ENCODE data around the gene C8A. TPM values are rescaled to one million over a fixed set of nuclear protein-coding genes. Genes with fewer than 3 reads are reported as not detected.

C8A gene
- polyA plus RNA-seq, 1 experiment = not detected

DNA sequence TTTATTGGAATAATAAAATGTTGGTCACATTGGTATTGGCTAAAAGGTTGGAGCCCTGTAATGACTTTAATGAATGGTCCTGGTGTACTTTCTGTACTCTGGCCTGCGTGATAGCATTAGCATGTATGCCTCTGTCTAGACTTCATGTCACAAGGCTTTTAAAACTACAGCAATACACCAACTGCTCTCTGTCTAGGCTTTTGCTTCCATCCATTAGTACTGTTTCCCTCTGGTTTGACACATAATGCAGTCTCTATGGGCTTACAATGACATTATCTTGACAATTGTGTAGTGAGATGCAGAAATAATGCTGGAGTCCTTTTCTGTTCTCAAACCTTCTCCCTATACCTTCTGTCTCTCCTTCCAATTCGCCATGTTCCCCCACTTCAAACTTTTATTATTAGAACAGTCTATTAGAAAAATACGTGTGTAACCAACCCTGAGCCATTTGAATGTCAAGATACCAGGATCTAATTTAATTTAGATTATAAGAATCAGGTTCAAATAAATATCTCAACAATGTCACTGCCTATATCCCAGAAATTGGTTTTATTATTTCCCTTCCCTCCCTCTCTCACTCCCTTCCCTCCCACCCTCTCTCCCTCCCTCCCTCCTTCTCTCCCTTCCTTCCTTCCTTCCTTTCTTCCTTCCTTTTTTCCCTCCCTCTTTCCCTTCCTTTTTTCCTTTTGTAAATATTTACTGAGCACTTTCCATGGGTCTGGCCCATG lies 8.8 kb downstream of the C8A start:
- POLR2A ChIA-PET = no interaction called here
- Histone ChIP-seq H3K4me3 (ENCODE audit: low read depth, low read length) (no peak overlapping the region), H3K27ac (ENCODE audit: low read depth, low read length) (no peak overlapping the region), H3K9me3 (ENCODE audit: control insufficient read depth, insufficient read depth, low read length) (no peaks in the 10 kb centered on the region), H3K27me3 (ENCODE audit: control insufficient read depth, insufficient read depth, low read length) (no peaks in the 10 kb centered on the region)
- CTCF ChIA-PET = no interaction called here
- DNase-seq (ENCODE audit: low read depth, low spot score) = no peak
- TF ChIP-seq, protein P1, sequence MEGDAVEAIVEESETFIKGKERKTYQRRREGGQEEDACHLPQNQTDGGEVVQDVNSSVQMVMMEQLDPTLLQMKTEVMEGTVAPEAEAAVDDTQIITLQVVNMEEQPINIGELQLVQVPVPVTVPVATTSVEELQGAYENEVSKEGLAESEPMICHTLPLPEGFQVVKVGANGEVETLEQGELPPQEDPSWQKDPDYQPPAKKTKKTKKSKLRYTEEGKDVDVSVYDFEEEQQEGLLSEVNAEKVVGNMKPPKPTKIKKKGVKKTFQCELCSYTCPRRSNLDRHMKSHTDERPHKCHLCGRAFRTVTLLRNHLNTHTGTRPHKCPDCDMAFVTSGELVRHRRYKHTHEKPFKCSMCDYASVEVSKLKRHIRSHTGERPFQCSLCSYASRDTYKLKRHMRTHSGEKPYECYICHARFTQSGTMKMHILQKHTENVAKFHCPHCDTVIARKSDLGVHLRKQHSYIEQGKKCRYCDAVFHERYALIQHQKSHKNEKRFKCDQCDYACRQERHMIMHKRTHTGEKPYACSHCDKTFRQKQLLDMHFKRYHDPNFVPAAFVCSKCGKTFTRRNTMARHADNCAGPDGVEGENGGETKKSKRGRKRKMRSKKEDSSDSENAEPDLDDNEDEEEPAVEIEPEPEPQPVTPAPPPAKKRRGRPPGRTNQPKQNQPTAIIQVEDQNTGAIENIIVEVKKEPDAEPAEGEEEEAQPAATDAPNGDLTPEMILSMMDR (IDR thresholded peaks at IDR 0.05; ENCODE audit: low read depth, low read length) = no peak

DNA sequence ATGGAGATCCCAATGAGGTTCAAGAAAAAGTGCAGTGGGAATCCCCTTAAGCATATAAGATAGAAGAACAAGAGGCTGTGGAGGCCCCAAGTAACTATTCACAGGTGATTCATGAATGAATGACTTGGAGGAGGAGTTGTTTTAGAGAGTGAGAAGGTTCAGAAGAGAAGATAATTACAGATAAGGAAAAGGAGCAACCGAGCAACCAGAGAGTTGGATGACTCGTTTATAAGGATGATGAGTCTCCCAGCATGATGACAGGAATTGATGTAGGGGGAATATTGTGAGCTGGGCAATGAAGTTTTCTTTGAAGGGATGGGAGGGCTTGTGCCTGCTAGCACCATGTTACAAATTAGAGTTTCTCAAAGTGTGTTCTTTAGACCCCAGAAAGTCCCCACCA lies 9.8 kb downstream of the C8A start:
- ChIA-PET POLR2A (no interaction called here), CTCF (no interaction called here)
- no peaks in the 10 kb centered on the region for H3K27me3 ChIP-seq (ENCODE audit: control insufficient read depth, insufficient read depth, low read length)
- no peak overlapping the region for H3K27ac ChIP-seq (ENCODE audit: low read depth, low read length)
- TF ChIP-seq, protein P1 (IDR thresholded peaks at IDR 0.05; ENCODE audit: low read depth, low read length) = no peak
- H3K9me3 ChIP-seq (ENCODE audit: control insufficient read depth, insufficient read depth, low read length) = no peaks in the 10 kb centered on the region
- DNase-seq (ENCODE audit: low read depth, low spot score) = no peak
- H3K4me3 ChIP-seq (ENCODE audit: low read depth, low read length) = no peak overlapping the region

DNA sequence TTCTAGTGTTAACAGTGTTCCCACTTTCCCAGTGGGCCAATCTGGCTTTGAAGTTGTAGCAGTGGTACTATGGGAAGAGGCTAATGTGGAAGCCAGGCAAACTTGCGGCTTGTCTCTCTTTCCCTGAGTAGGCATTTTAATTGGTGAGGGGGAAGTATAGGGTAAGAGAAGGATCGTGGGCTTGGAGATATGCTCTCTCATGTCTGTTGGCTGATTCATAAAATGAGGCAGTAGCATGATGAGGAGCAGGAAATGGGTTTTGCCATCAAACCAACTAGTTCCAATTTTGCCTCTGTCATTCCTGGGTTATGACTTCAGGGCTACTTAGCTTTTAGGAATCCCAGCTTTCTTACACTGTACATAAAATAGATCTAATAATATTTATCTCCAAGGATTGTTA lies 12.1 kb downstream of the C8A start:
- peak; percentile 26 for DNase-seq (ENCODE audit: low read depth, low spot score)
- Histone ChIP-seq H3K27me3 (ENCODE audit: control insufficient read depth, insufficient read depth, low read length) (no peaks in the 10 kb centered on the region), H3K9me3 (ENCODE audit: control insufficient read depth, insufficient read depth, low read length) (no peaks in the 10 kb centered on the region), H3K4me3 (ENCODE audit: low read depth, low read length) (no peak overlapping the region), H3K27ac (ENCODE audit: low read depth, low read length) (peak overlapping the region; percentile 22)
- ChIA-PET CTCF (interaction anchor here (1.3 kb wide), 1 partner anchor 1582 kb away, joined by 3 read pairs; no protein-coding TSS in a partner anchor), POLR2A (no interaction called here)
- TF ChIP-seq, protein P1 (IDR thresholded peaks at IDR 0.05; ENCODE audit: low read depth, low read length) = no peak

DNA sequence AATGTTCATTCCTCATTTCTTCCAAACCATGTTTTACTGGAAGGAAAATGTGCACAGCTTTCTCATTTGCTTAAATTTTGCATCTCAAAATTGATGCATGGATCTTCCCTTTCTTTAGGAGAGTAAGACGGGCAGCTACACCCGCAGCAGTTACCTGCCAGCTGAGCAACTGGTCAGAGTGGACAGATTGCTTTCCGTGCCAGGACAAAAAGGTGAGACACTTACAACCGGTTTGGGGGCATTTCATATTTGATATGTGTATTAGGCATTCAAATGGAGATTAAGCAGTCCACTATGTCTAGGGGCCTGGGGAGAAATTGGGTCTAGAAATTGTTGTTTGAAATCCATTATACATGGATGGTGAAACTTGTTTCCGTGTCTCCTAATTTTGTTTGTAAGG lies 12.9 kb downstream of the C8A start:
- Histone ChIP-seq H3K4me3 (ENCODE audit: low read depth, low read length) (no peak overlapping the region), H3K27me3 (ENCODE audit: control insufficient read depth, insufficient read depth, low read length) (no peaks in the 10 kb centered on the region), H3K9me3 (ENCODE audit: control insufficient read depth, insufficient read depth, low read length) (no peaks in the 10 kb centered on the region), H3K27ac (ENCODE audit: low read depth, low read length) (no peak overlapping the region)
- CTCF ChIA-PET = no interaction called here
- TF ChIP-seq, protein P1 (IDR thresholded peaks at IDR 0.05; ENCODE audit: low read depth, low read length) = no peak
- POLR2A ChIA-PET = no interaction called here
- DNase-seq (ENCODE audit: low read depth, low spot score) = no peak

DNA sequence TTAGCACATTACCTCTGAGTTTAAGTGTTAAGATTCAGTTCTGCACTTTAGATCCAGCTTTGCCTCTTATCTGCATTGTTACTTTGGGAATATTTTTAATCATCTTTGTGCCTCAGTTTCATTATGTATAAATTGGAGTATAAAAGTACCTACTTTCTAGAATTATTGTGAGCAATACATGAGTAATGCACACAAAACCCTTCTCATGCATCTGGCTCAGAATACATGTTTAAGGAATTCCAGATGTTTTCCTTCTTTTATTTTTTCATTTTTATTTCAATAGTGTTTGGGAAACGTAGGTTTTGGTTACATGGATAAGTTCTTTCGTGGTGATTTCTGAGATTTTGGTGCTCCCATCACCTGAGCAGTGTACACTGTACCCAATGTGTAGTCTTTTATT lies 14.2 kb downstream of the C8A start:
- no peak overlapping the region for H3K4me3 ChIP-seq (ENCODE audit: low read depth, low read length)
- TF ChIP-seq, protein P1 (IDR thresholded peaks at IDR 0.05; ENCODE audit: low read depth, low read length) = no peak
- H3K9me3 ChIP-seq (ENCODE audit: control insufficient read depth, insufficient read depth, low read length) = no peaks in the 10 kb centered on the region
- POLR2A ChIA-PET = no interaction called here
- peak; percentile 3 for DNase-seq (ENCODE audit: low read depth, low spot score)
- CTCF ChIA-PET = no interaction called here
- no peak overlapping the region for H3K27ac ChIP-seq (ENCODE audit: low read depth, low read length)
- H3K27me3 ChIP-seq (ENCODE audit: control insufficient read depth, insufficient read depth, low read length) = no peaks in the 10 kb centered on the region
